ENCODE data around the gene TRMT44.

TRMT44 gene

DNA sequence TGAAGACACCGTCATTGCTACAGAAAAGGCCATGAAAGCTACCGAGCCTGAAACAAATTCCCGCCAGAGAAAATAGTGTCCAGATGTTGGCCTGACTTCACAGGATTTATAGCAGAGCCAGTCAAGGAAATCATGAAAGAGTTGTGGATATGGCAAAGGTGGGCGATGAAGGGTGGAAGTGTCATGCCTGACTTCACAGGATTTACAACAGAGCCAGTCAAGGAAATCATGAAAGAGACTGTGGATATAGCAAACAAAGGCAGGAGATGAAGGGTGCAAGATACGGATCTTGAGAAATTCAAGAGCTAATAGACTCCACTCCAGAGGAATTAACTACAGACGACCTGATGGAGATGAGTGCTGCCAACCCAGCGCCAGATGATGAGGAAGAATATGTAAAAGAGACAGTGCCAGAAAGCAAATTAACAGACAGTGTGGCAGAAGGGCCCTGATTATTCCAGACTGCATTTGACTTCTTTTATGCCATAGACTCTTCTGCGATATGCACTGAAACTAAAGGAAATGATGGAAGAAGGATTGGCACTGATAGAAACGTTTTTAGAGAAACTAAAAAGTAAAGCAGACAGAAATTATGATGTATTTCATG is 17.2 kb downstream of the TRMT44 start:
- Histone ChIP-seq H3K27me3 (no peaks in the 10 kb centered on the region), H3K9me3 (no peaks in the 10 kb centered on the region), H3K36me3 (peaks cover 50% of the 10 kb centered on the region), H3K4me3 (ENCODE audit: low read depth, low read length) (no peak overlapping the region), H3K4me1 (no peaks in the 10 kb centered on the region)
- TF ChIP-seq, protein P1, sequence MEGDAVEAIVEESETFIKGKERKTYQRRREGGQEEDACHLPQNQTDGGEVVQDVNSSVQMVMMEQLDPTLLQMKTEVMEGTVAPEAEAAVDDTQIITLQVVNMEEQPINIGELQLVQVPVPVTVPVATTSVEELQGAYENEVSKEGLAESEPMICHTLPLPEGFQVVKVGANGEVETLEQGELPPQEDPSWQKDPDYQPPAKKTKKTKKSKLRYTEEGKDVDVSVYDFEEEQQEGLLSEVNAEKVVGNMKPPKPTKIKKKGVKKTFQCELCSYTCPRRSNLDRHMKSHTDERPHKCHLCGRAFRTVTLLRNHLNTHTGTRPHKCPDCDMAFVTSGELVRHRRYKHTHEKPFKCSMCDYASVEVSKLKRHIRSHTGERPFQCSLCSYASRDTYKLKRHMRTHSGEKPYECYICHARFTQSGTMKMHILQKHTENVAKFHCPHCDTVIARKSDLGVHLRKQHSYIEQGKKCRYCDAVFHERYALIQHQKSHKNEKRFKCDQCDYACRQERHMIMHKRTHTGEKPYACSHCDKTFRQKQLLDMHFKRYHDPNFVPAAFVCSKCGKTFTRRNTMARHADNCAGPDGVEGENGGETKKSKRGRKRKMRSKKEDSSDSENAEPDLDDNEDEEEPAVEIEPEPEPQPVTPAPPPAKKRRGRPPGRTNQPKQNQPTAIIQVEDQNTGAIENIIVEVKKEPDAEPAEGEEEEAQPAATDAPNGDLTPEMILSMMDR (IDR thresholded peaks at IDR 0.05; ENCODE audit: low read depth, low read length): no peak
- no peak for DNase-seq

DNA sequence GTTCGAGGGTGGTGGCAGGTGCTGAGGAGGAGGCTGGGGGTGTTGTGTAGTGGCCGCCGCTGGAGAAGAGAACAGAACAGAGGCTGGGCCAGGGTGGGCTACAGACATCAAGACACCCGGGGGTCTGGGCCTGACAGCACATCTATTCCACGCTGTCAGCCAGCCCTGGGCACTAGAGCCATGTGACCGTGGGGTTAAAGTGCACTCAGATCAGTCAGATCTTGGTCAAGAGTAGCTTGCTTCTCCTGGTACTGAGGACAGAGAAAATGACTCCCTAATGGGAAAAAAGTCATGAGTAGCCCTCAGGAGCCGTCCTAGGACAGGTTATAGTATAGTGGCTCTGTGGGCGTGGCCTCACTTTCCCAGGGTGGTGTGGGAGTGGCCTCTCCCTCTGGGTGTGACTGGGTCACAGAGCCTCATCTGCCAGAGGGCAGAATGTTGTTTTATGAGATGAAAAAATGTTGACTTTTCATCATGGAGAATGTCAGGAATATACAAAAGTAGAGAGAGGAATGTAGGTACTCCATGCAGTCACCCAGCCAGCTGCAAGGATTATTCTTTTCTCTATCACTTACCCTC is 19.4 kb downstream of the TRMT44 start:
- Histone ChIP-seq H3K4me3 (ENCODE audit: low read depth, low read length) (no peak overlapping the region), H3K36me3 (peaks cover 29% of the 10 kb centered on the region), H3K9me3 (no peaks in the 10 kb centered on the region), H3K4me1 (no peaks in the 10 kb centered on the region), H3K27me3 (no peaks in the 10 kb centered on the region)
- TF ChIP-seq, protein P1 (IDR thresholded peaks at IDR 0.05; ENCODE audit: low read depth, low read length): no peak
- no peak for DNase-seq

DNA sequence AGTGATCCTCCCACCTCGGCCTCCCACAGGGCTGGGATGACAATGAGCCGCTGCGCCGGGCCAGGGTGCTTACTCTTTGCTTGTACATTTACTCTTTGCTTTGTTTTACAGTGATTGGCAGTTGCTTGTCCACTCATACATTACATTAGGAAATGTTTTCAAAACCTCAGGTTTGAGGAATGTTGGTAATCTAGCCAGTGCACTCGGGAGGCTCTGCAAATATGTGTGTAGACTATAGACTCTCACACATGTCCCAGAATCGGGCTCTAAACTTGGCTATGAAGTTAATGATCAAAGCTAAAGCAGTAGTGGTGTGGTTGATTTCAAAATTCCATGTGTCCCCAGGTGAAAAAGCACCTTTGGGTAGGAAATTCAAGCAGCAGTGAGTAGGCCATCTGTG is 20.5 kb downstream of the TRMT44 start:
- H3K4me3 ChIP-seq (ENCODE audit: low read depth, low read length): no peak overlapping the region
- H3K9me3 ChIP-seq: no peaks in the 10 kb centered on the region
- no peaks in the 10 kb centered on the region for H3K27me3 ChIP-seq
- H3K36me3 ChIP-seq: peaks cover 31% of the 10 kb centered on the region
- DNase-seq: no peak
- no peaks in the 10 kb centered on the region for H3K4me1 ChIP-seq
- TF ChIP-seq, protein P1 (IDR thresholded peaks at IDR 0.05; ENCODE audit: low read depth, low read length): no peak

DNA sequence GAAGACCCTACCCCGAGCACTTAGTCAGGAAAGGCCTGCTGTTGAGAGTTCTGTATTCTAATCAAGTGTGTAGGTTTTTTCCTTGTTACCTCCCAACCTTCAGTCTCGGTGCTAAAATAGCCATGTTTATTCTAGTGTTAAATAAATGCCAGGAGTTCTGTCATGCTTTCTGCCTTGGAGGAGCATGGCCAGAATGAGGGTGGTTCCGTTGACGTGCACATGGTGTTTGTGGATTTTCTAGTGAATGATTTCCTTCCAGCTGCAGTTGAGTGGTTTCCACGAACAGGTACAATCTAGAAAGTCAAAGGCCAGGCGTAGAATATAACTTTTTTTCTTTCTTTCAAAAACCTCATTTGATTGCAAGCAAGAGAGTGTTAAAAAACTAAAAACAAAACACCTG is 21.0 kb downstream of the TRMT44 start:
- Histone ChIP-seq H3K9me3 (no peaks in the 10 kb centered on the region), H3K27me3 (no peaks in the 10 kb centered on the region), H3K4me1 (no peaks in the 10 kb centered on the region), H3K36me3 (peaks cover 33% of the 10 kb centered on the region), H3K4me3 (ENCODE audit: low read depth, low read length) (no peak overlapping the region)
- TF ChIP-seq, protein P1 (IDR thresholded peaks at IDR 0.05; ENCODE audit: low read depth, low read length): no peak
- DNase-seq: no peak

DNA sequence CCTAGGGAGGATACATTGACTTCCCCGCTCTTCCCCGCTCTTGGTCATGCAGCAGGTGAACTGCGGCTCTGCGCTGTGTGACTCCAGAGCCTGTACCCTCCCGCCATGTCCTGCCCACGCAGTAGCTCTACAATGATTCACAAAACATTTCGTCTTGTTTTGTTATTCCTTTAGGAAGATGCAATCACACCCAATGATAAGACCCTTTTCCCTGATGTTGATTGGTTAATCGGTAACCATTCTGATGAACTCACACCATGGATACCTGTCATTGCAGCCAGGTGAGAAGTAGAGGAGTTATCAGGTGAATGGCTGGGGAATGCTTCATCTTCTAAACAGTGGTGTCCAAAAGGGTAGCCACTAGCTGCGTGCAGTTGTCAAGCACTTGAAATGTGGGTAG is 23.2 kb downstream of the TRMT44 start:
- peaks cover 33% of the 10 kb centered on the region for H3K36me3 ChIP-seq
- no peak for DNase-seq
- no peaks in the 10 kb centered on the region for H3K27me3 ChIP-seq
- no peak overlapping the region for H3K4me3 ChIP-seq (ENCODE audit: low read depth, low read length)
- TF ChIP-seq, protein P1 (IDR thresholded peaks at IDR 0.05; ENCODE audit: low read depth, low read length): no peak
- H3K9me3 ChIP-seq: no peaks in the 10 kb centered on the region
- no peaks in the 10 kb centered on the region for H3K4me1 ChIP-seq

DNA sequence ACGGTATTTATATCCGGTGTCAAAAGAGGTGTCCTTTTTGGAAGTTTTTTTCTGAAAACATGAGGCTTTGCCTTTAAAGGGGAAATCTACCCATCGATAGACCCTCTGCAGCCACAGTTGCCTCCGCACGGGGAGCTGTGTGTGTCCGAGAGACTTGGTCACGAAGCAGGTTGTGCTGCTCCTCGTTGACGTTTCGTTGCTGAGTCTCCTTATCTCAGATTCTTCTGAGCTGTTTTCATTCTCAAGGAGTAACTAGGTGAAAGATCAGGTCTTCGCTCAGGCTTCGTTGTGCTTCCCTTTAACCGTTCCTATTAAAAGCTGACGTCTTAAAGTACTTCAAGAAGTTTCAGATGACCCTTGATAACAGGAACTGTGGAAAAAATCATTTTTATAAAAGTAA is 23.8 kb downstream of the TRMT44 start:
- H3K36me3 ChIP-seq: peaks cover 33% of the 10 kb centered on the region
- H3K27me3 ChIP-seq: no peaks in the 10 kb centered on the region
- H3K4me1 ChIP-seq: no peaks in the 10 kb centered on the region
- no peaks in the 10 kb centered on the region for H3K9me3 ChIP-seq
- no peak overlapping the region for H3K4me3 ChIP-seq (ENCODE audit: low read depth, low read length)
- TF ChIP-seq, protein P1 (IDR thresholded peaks at IDR 0.05; ENCODE audit: low read depth, low read length): no peak
- no peak for DNase-seq

All from BE2C (cell line).